ELF-1 (cell line): ENCODE results near the gene SPATA6.

Experiments
- DNase-seq: peaks from one replicate; pipeline ENCODE4 v3.0.0-alpha.2; 2016; ENCODE audit warnings: low read depth, low spot score

SPATA6 gene

DNA sequence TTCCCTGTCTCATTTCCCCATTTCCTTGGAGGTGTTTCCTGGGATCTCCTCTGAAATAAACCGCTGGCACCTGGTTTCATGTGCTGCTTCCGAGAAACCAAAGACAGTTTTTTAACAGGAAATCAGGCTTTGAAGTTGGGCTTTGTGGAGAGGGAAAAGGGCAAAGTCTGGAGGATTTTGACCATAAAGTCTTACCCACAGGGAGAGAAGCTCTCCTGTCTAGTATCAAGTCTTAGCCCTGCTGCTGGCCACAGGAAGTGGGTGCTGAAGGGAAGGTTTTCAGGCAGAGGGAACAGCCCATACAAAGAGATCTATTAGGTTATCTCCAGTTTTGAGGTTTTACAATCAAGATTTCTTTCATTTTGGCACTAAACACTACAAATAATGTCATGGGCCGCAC, 220.2 kb downstream of the SPATA6 start:
- no peak for DNase-seq

DNA sequence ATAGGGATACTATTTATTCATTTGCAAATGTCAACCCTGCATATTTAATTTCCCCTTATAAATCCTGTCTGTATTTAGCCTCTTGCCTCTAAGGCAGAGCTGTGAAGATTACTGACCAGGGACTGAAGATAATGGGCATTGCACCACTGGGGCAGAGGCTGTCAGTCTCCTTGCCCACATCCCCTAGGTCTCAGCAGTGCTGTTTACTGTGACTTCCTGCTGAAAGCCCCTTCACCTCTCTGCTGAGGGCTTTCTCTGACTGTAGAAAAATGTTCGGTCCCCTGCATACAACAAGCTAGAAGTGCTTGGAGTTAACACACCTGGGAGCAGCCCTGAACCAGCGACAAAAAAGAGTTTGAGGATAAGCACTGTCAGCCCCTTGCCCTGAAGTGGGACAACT, 220.7 kb downstream of the SPATA6 start:
- DNase-seq, result no peak

DNA sequence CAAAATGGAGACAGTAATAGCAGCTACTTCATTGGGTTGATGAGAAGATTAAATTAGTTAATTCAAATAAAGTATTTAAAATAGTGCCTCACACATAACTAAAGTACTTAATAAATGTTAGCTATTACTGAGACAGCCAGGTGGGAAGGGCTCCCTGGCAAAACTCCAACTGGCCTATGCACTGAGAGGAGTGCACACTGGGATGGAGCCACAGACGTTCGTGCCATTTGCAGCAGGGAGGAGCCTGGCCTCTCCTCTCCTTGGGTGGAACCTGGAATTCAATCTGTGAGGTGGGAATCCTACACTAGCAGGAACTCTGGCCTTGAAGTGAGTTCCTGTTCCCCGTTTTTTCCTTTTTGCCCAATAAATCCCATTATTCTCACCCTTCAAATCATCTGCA, 221.4 kb downstream of the SPATA6 start:
- DNase-seq, result no peak

DNA sequence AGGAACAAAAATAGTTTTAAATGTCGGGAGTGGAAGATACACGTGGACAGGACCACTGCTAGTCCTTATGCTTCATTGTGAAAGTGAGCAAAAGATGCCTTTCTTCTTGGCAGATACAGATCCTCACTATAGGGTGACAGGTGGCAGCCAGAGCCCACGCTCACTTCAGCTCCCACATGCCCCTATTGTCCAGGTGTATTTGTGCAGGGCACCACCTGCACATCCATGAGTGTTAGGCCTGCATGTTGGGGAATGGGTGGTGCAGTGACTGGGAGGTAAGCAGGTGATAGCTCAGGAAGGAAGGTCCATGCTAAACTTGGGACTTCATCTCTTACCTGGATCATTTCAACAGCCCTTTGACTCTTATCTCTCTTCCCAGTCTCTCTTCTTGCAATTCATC, 222.1 kb downstream of the SPATA6 start:
- no peak for DNase-seq

DNA sequence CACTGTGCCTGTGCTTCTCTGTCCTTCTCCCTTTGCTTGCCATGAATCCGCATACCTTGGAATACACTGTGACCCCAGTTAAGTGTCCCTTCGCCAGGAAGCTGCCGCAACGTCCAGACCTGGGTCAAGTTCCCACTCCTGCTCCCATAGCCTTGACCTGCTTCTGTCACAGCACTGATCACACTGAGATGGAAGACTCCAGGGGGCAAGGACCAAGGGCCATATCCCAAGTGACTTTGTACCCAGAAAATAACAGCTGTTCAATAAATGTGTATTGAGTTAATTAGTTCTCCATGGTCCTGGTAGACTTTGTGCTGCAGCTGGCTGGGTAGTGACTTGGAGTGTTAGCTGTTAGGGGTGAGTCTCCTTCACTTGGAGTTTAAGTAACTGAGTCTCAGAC, 223.6 kb downstream of the SPATA6 start:
- no peak for DNase-seq

DNA sequence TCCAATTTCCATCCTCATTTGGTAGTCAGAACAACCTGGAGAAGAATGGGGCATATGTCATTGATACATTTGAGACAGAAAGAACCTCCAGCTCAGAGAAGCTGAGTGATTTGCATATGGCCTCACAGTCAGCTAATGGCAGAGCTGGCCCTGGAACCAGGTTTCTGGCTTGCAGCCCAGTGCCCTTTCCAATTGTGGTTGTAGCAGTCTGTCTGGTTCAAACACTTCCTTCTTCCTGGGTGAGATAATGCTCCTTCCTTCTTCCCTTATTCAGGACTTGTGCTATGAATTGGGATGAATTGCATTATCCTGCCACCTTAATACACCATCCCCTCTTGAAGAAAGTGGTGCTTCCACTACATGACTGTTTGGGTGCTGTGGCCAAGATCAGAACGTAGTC, 225.3 kb downstream of the SPATA6 start:
- DNase-seq, result no peak
